A204.1 (cell line): ENCODE results near the gene SMTN.
"Not testable (repeated sequence)": the region's sequence is repeated elsewhere in the genome, so short reads cannot be mapped to it uniquely, and the experiment has no call there.

ENCODE experiments used
- FAIRE-seq: peaks from 2 replicates; lab custom pipeline; 2012; peaks lifted over from hg19 to GRCh38; lab: Jason Lieb, UNC

SMTN gene

DNA sequence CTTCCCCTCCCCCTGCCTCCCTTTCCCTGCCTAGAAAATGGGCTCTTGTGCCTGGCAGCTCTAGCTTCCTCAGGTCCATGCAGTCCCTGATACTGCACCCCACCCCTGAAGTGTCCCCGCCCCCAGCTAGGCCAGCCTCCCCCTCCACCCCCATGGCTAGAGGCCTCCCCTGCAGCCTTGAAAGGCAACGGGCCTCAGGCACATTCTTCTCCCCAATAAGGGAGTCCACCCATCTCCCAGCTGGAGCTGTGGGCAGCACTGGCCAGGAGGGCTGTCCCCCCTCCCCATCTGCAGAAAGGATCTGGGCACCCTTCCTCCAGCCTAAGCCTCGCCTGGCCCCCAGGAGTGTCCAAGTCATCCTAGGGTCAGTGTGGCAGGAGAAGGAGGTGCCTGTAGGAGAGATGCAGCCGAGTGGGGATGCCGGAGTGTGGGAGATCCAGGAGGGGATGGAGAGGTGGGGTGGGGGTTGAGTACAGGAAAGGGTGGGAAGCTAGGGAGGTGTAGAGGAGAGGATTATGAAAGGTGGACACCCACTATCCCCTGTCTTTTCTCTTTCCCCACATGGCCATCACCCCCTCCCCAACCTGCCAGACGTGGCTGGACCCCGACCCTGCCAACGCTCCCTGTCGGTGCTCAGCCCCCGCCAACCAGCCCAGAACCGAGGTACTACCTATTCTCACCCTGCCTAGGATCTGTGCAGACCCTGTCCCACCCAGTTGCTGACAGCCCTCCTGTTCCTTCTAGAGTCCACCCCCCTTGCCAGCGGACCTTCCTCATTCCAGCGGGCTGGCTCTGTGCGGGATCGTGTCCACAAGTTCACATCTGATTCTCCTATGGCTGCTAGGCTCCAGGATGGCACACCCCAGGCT lies 9.3 kb downstream of the SMTN start:
- FAIRE-seq = no peak

DNA sequence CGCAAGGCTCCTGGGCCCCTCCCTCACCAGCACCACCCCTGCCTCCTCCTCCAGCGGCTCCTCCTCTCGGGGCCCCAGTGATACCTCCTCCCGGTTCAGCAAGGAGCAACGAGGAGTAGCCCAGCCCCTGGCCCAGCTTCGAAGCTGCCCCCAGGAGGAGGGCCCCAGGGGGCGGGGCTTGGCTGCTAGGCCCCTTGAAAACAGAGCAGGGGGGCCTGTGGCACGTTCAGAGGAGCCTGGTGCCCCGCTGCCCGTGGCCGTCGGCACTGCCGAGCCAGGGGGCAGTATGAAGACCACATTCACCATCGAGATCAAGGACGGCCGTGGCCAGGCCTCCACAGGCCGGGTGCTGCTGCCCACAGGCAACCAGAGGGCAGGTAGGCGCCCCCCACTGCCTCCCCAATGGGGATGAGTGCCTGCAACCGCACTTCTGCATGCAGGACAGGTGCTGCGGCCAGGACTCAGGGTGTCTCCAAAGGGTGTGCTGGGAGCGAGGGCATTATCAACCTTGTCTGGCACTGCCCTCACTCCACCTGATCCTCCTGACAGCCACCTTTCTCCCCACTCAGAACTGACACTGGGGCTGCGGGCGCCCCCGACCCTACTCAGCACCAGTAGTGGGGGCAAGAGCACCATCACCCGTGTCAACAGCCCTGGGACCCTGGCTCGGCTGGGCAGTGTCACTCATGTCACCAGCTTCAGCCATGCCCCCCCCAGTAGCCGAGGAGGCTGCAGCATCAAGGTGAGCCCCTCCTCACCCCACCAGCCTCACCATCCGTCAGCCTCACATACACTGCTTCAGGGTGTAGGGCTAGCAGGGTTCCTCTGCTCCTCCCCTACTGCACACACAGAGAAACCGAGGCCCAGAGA lies 10.2 kb downstream of the SMTN start:
- no peak for FAIRE-seq

DNA sequence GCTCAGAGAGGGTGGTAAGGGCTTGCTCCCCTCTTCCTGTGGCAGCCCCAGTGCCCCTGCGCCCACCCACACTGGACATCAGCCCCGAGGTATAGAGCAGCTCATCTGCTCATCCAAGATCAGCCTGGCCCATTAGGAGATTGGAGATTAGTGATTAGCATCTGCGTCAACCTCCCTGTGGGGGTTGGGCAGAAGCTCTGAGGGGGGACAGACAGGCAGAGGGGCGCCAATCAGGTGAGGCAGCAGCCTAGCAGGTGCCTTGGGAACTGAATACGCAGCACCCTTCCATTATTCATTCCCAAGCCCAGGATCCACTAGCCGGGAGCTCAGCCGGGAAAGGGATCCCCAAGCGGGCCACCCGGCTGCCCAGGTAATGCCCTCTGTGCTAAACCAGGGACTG lies 11.0 kb downstream of the SMTN start:
- FAIRE-seq = no peak

DNA sequence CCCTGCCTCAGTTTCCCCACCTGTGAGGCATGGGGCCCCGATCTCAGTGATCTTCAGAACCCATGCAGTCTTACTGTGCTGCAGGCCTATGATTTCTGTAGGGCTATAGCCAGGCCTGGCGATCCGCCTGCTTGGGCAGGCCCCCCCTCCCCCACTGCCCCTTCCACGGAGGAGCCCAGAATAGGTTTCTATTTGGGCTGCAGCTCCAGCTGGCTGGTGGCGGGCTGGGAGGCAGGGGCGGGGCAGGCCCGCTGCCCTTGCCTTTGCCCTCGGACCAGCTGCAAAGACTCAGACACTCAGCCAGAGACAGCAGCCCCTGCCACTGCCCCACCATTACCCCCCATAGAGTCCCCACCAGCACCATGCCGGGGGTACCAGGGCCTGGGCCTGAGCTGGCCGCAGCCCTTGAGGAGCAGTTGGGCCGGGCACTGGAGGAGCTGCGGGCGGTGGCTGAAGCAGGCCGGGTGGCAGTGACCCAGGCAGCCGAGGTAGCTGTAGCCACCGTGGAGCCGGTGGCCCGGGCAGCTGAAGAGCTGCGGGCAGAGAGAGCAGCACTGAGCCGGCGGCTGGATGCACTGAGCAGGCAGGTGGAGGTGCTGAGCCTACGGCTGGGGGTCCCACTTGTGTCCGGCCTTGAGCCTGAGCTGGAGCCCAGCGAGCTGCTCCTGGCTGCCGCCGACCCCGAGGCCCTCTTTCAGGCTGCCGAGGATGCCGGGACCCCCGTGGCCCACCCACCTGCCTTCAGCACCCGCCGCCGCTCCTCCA lies 12.2 kb downstream of the SMTN start:
- FAIRE-seq = no peak

DNA sequence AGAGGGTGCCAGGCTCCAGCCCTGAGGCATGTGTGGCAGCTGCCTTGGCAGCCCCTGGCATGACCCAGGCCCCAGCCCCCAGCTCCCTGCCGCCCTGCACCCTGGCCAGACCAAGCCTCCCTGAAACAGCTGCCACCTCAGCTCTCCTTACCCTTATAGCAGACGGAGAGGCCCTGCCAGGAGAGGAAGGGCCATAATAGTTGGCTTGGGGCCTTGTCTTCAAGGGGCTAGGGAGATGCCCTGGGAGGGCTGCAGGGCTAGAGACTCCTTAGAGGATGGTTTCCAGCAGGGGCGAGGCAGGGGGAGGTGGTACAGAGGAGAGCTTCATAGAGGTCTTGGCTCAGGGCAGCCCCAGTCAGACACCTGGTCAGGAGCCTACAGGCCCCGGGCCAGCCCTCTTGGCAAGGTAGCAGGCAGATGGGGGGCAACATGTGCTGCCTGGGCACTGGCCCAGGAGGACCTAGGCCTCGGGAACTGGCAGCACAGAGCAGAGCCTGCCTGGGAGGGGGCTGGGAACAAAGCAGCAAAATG lies 13.0 kb downstream of the SMTN start:
- no peak for FAIRE-seq

DNA sequence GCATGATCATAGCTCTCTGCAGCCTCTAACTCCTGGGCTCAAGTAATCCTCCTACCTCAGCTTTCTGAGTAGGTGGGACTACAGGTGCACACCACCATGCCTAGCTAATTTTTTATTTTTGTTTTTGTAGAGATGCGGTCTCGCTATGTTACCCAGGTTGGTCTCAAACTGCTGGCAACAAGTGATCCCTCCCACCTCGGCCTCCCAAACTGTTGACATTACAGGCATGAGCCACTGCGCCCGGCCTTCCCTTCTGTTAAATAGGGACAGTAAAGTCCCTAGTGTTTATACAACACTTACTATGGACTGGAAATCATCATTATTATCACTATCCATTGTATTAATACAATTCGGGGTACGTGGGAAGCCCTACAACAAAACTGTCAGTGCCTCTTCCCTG lies 13.6 kb downstream of the SMTN start:
- FAIRE-seq = no peak

DNA sequence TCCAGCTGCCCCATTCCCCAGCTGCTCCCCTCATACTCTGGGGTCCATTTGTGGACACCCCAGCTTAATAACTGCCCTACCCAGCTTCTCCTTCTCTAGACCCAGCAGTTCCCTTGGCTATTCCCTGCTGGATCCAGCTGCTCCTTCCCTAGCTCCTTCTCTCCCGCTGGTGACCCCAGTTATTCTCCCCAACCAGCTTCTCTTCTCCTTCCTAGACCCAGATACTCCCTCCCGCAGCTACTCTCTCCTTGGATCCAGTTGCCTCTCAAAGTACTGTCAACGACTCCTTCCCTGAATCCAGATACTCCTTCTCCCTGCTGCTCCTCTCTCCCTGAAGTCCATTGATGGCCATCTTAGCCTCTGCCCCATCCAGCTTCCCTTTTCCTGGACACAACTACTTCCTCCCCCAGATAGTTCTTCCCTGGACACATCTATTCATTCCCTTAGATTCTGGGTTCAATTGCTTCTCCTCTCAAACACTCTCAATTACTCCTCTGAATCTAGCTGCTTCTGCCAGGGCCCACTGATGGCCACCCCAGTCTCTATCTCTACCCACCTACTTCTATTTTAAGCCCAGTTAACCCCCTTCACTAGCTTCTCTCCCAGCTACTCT lies 14.6 kb downstream of the SMTN start:
- no peak for FAIRE-seq

DNA sequence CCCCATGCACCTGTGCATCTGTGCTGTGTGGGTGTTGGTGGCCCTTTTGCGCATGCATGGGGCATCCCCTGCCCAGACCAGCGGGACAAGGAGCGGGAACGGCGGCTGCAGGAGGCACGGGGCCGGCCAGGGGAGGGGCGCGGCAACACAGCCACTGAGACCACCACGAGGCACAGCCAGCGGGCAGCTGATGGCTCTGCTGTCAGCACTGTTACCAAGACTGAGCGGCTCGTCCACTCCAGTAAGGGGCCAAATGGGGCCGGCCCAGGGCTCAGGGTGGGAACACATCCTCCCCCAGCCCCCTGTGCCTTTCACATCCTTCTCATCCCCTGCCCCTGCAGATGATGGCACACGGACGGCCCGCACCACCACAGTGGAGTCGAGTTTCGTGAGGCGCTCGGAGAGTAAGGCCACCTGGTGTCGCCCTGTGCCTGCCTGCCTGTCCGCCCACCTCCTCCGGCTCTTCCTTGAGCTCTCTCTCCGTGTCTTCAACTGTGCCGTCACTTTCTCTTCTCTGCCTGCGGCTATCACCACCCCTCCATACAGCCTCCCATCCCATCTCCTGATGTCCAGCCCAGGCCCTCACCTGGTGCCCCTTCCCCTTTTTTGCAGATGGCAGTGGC lies 15.7 kb downstream of the SMTN start:
- no peak for FAIRE-seq

DNA sequence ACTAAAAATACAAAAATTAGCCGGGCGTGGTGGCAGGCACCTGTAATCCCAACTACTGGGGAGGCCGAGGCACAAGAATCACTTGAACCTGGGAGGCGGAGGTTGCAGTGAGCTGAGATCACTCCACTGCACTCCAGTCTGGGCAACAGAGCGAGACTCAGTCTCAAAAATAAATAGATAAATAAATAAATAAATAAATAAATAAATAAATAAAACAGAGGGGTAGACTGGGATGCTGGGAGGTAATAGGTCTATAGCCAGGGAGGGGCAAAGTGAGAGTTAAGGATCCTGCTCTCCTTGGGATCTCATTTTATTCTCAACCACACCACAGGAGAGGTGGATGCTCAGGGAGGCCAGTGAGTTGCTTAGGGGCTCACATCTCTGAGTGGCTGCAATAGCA lies 16.4 kb downstream of the SMTN start:
- not testable (repeated sequence) for FAIRE-seq

DNA sequence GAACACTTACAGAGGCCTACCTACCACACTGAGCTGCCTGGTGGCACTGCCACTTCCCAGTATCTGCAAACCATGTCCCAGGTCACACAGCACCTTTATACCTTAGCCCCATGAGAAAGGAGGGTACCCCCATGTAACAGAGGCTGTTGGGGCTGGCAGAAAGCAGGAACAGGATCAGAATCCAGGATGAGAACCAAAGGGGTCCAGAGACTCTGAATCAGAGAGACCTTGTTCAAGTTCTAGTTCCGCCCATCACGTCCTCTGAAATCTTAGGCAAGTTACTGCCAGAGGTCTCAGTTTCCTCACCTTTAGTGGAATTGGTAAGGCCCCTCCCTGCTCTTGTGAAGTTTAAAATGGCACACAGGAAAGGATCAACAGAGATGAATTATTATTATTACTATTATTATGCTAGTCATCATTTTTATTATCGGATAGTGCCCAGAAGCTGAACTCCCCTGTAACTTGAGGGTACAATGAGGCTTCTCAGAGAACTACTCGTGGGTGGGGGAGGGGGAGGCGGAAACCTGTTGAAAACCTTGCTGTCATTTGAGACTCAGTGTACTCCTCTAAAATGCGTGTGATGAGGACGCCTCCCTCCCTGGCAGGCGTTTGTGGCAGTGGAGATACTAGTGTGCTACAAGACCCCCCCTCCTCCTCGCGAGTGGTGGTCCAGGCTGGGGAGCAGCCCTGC lies 17.0 kb downstream of the SMTN start:
- no peak for FAIRE-seq

DNA sequence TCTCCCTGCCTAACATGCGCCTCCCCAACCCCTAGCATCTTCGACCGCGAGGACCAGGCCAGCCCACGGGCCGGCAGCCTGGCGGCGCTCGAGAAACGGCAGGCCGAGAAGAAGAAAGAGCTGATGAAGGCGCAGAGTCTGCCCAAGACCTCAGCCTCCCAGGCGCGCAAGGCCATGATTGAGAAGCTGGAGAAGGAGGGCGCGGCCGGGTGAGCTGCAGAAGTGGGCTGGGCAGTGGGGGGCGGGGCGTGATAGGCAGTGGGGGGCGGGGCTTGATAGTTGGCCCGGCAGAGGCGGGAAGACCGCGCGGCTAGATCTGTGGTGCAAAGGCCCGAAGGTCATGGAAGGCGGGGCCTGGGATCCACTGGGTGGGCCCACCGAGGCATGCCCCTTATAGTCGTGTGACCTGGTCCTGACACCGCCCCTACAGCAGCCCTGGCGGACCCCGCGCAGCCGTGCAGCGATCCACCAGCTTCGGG lies 17.6 kb downstream of the SMTN start:
- FAIRE-seq = no peak

DNA sequence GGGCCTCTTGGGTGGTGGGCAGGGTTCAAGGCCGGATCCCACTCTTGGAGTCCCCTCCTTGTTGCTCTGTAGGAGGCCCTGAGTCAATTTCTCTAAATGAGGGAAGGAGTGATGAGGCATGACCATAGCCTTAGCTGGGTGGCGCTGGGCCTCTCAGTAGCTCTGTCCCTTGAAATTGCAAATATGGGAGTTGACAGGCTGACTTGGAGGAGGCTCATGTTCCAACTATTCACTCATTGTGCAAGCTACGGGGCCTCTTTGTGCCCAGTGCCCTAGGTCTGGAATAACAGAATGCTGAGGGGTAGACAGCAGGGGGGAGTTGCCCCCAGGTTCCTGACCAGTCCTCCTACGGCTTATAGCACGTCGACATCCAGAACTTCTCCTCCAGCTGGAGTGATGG lies 18.3 kb downstream of the SMTN start:
- no peak for FAIRE-seq

DNA sequence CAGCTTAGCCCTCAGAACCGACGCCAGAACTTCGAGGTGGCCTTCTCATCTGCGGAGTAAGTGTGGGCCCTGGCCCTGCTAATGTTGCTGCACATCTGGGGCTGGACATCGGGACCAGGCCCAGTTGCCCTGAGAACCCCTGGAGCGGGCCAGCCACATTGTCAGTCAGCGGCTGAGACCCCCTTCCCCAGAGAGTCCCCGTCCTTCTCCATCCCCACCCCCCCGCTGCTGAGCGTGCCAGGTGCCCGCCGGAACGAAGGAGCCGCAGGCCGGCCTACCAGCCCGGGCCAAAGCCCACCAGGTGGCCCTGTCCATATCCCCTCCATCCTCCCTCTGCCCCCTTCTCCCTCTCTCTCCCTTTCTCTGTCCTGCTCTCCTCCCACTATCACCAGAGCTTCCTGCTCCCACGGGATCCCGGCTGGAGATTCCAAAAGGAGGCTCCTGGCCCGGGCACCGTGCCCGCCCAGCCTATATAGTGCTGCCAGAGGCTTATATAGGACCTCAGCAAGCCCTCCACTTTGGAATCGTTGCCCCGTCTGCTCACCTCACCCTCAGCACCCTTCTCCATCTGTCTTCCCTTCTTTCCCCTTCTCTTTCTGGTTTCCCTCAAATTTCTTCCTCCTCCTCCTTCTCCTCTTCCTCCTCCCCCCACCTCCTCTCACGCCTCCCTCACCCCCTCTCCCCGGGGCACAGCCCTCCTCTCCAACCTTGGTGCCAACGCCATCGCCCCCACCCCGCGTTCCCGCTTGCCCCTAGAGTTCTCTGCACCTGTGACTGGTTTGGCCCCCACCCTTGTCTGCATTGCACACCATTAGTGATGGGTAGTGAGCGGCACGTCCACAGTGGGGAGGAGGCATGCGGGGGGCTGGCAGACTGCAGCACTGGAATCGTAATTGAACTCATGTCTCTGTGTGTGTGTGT lies 19.0 kb downstream of the SMTN start:
- FAIRE-seq = no peak

DNA sequence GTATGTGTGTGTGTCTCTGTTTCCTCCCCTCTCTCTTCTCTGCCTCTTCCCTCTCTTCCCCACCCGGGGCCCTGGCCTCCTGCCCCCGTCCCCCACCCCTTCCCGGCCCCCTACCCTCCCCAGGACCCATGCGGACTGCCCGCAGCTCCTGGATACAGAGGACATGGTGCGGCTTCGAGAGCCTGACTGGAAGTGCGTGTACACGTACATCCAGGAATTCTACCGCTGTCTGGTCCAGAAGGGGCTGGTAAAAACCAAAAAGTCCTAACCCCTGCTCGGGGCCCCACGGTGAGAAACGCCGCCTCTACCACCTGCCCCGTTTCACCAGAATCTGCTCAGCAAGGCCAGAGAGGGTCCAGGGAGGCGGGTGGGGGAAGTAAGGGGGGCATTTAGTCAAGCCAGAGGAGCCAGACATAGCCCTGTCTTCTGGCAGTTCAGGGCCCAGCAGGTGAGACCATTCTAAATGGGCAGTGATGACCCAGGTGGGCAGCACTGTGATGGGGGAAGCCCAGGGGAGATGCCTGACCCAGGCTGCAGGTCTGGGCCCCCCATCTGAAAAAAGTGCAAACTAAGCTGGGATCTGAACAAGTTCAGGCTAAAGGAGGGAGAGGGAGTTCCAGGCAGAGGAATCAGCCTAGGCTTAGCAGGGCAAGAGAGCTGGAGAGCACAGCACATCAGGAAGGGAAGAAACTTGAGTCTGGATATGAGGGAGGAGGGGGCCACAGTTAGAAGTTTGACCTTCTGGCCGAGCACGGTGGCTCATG lies 19.8 kb downstream of the SMTN start:
- no peak for FAIRE-seq

DNA sequence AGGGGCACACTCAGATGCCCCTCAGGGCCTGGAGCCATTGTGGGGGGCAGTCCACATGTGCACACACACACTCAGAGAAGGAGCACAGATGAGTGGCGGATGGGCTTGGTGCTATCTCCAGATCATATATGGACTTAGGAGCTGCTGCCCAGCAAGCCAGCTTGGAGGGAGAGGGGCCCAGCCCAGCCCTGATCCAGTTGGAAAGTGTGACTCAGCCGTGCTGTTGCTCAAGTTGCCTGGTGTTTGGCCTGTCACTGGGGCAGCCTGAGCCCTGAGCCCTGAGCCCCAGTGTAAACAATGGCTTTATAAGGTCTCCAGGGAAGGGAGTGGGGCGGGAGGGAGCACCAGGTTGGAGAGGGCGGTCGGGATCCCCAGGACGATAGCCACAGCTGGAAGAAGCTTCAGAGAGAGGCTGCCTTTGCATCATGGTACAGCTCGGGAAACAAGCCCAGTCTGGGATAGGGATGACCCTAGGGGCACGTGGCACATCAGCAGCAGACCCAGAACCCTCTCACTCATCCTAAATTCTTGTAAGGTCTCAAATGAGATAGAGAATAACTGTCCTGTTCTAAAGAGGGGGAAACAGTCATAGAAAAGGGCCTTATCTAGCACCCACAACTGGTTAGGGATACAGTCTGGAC lies 21.4 kb downstream of the SMTN start:
- no peak for FAIRE-seq

DNA sequence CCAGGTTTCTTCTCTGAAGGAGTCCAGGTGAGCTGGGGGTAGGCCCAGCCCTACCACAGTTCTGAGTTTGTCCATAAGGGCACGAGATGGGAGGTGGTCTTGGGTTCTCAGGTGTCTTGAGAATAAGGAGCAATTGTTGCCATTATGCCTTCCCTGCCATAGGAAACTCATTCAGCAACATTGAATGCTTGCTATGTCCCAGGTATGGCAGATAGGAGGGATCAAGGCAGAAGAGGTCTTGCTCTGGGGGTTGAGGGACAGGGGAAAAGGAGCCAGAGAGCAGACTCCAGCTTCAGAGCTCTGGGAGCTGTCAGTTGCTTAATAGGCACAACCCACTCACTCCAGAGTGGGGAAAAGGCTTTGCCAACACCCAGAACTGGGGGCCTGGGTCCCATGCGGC lies 22.0 kb downstream of the SMTN start:
- FAIRE-seq = no peak

DNA sequence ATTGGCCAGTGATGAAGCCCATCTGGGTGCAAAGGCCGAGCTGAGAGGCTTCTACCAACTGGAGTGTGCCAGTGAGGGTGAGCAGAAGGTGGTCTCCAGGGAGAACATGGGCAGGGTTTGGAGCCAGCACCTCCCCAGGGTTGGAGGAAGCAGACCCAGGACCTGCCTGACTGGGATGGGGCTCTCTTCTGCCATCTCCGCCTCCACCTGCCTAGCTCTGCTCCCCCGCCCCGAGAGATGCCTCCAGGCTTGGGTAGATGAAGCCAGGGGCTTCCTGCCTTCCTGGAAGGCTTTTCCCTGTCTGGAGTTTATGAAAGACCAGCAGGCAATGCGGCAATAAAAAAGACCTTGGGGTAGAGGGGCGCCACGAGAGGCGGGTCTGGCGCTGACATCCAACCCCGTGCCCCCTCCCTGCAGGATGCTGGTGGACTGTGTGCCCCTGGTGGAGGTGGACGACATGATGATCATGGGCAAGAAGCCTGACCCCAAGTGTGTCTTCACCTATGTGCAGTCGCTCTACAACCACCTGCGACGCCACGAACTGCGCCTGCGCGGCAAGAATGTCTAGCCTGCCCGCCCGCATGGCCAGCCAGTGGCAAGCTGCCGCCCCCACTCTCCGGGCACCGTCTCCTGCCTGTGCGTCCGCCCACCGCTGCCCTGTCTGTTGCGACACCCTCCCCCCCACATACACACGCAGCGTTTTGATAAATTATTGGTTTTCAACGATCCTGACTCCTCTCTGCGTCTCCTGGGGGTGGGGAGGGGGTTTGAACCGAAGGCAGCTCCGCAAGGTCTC lies 23.0 kb downstream of the SMTN start:
- no peak for FAIRE-seq

DNA sequence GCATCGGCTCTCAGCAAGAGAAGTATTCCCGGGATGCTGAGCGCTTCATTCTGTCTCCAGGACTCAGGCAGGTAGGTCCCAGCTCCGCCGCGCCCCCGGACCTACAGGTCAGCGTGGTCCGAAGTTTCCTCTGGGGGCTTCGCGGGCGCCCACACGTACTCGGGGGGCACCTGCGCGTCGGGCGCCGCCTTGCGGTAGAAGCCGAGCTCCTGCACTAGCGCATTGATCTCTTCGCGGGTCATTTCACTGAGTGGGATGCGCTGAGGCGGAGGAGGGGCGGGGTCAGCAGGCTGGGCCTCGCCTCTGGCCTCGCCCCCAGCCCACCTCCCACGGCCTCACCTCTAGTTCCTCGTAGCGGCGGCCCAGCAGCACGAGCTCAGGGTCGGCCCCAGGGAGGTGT lies 23.8 kb downstream of the SMTN start:
- no peak for FAIRE-seq
